Mucosa of stomach (tissue), 1 donor: ENCODE data around the gene CDH12.
"Not testable (repeated sequence)": the region's sequence is repeated elsewhere in the genome, so short reads cannot be mapped to it uniquely, and the experiment has no call there.

Source experiments
- H3K27me3 ChIP-seq: one replicate; pipeline ENCODE4 v1.7.0; 2013; ENCODE audit warnings: mild to moderate bottlenecking, low read length; ENCODE audit not compliant: control insufficient read depth, insufficient read depth
- H3K36me3 ChIP-seq: one replicate; pipeline ENCODE4 v1.7.0; 2013; ENCODE audit warnings: low read length; ENCODE audit not compliant: control insufficient read depth, insufficient read depth
- H3K4me1 ChIP-seq: one replicate; pipeline ENCODE4 v1.7.0; 2013; ENCODE audit warnings: mild to moderate bottlenecking, low read length; ENCODE audit not compliant: control insufficient read depth, insufficient read depth
- H3K4me3 ChIP-seq: one replicate; pipeline ENCODE4 v1.7.0; 2013; ENCODE audit warnings: low read length
- H3K9ac ChIP-seq: one replicate; pipeline ENCODE4 v1.7.0; 2013; ENCODE audit warnings: mild to moderate bottlenecking, low read length, moderate library complexity
- H3K9me3 ChIP-seq: one replicate; pipeline ENCODE4 v1.7.0; 2013; ENCODE audit warnings: mild to moderate bottlenecking, low read length, moderate library complexity; ENCODE audit not compliant: control insufficient read depth
- donor health status: Pancreatic carcinoma.

CDH12 gene

DNA sequence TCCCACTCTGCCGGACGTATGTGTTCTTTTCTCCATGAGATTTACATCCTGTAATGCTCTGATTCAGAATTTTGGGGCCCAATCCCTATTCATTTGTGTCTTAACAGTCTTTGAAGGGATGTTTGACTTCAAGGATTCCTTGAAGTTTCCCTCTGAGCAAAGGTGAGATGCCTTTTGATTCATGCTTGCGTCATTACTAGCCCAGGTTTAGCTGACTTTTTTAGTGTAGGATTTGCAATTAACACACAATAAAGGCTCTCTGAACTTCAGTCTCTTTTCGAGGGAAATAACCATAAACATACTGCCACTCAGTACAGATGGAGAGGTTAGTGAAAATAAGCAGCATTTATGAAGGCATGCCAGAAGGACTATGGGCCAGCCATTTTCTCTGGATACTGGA is 842.3 kb downstream of the CDH12 start:
- H3K36me3 ChIP-seq, H3K4me1 ChIP-seq, H3K9me3 ChIP-seq, H3K9ac ChIP-seq, H3K27me3 ChIP-seq, H3K4me3 ChIP-seq: not testable (repeated sequence)

DNA sequence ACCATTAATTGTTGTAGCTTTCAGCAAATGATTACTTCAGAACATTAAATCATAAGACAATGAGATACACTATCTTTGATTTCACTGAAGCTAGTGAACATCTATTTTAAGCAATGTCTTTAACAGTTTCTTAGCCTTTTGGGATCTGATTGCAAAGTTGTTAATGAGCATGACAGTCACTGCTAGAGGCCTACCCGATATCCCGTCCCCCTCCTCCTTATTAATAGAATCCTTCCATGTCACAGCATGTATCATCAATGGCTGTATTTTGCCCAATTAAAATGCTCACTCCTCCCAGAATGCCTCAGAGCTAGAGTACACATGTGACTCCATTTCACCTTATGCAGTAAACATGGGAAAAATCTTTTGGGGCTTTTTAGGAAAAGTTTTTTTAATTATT is 852.0 kb downstream of the CDH12 start:
- not testable (repeated sequence) for H3K4me1 ChIP-seq, H3K9me3 ChIP-seq, H3K9ac ChIP-seq, H3K4me3 ChIP-seq, H3K27me3 ChIP-seq, H3K36me3 ChIP-seq

DNA sequence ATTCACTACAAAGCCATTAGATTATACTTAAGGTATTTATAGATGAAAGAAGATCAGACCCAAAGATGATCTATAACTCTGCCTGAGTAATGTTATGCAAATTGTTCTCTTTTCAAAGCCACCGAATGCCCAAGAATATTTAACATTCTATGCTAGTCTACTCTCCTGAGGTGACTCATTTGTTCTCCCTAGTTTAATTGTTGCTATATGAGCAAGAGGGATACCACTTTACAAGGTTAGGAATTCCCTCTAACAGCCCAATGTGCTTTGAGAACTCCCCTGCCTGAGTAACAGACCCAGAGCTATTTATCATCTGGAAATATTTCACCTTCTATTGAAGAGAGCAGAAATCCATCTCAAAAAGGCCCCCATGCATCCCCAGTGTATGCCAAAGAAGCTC is 867.3 kb downstream of the CDH12 start:
- not testable (repeated sequence) for H3K9me3 ChIP-seq, H3K9ac ChIP-seq, H3K27me3 ChIP-seq, H3K4me3 ChIP-seq, H3K36me3 ChIP-seq, H3K4me1 ChIP-seq

DNA sequence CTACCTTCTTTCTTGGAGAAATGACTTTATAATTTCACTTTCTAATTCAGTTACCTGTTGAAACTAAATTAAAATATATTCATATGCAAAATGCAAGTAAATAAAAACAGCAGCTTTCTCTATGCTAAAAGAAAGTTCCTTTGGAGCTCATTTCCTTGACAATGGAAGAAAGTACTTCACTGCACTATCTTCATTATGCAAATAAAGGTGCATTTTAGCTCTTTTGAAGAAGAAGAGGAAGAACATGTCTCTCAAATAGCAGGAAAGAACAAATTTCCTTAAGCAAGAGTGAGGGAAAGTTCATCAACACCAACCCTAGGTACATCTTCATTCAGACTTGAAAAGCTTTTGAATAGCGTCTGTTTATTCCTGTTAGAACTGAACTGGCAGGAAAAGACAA is 901.6 kb downstream of the CDH12 start:
- not testable (repeated sequence) for H3K9ac ChIP-seq, H3K36me3 ChIP-seq, H3K4me1 ChIP-seq, H3K27me3 ChIP-seq, H3K4me3 ChIP-seq, H3K9me3 ChIP-seq

DNA sequence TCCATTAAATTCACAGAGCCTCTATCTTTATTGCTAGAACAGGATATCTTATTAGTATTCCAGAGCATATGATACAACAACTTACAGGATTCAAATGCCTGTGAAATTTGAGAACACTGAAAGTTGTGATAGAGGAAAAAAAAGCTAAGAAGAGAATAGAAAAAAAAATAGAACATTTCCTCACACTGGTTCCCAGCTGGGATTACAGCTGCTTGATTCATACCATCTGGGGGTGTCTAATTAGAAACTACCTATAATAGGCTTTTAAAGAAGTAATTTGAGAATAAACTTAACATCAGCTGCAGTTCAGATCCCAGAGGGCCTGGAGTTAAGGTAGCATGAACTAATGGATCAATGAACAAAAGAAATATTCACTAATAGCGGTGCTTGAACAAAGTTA is 922.0 kb downstream of the CDH12 start:
- Histone ChIP-seq H3K9me3 (no peaks in the 10 kb centered on the region), H3K4me1 (no peaks in the 10 kb centered on the region), H3K9ac (no peak overlapping the region), H3K4me3 (no peak overlapping the region), H3K27me3 (no peaks in the 10 kb centered on the region), H3K36me3 (no peaks in the 10 kb centered on the region)

DNA sequence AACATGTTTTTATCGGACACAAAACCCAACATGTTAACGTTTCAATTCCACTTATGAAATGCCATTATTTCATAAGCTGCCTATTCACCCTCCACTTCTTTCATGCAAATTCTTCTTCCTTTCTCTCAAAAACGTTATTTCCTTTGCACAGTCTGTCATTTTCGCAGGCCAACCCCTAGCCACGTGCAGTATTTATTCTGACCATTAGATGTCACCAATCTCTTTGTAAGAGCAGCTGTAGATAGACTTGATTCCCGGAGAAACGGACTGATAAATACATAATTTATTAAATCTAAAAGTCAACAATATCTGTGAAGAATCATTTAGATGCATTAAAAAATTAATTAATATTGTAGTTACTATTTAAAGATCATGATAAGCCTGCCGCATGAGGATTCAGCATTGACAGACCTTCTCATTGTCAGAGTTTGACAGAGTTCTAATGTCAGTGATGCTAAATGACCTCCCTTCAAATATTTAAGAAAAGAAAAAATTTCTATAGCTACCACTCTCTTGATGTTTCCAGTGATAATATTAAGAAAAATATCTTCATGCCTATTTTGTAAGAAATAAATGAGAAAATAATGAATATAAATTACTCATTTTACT is 933.6 kb downstream of the CDH12 start:
- no peak overlapping the region for H3K4me3 ChIP-seq
- no peak overlapping the region for H3K9ac ChIP-seq
- H3K9me3 ChIP-seq = no peaks in the 10 kb centered on the region
- no peaks in the 10 kb centered on the region for H3K27me3 ChIP-seq
- no peaks in the 10 kb centered on the region for H3K36me3 ChIP-seq
- no peaks in the 10 kb centered on the region for H3K4me1 ChIP-seq

DNA sequence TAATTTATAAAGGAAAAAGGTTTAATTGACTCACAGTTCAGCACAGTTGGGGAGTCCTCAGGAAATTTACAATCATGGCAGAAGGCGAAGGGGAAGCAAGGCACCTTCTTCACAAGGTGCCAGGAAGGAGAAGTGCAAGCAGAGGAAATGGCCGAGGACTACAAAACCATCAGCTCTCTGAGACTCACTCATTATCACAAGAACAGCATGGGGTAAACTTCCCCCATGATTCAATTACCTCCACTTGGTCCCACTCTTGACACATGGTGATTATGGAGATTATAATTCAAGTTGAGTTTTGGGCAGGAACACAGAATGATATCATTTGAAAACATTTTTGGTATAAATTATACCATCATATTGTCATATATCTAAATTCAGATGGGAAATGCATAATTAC is 934.7 kb downstream of the CDH12 start:
- Histone ChIP-seq H3K9me3 (no peaks in the 10 kb centered on the region), H3K9ac (no peak overlapping the region), H3K27me3 (no peaks in the 10 kb centered on the region), H3K4me1 (no peaks in the 10 kb centered on the region), H3K4me3 (no peak overlapping the region), H3K36me3 (no peaks in the 10 kb centered on the region)

DNA sequence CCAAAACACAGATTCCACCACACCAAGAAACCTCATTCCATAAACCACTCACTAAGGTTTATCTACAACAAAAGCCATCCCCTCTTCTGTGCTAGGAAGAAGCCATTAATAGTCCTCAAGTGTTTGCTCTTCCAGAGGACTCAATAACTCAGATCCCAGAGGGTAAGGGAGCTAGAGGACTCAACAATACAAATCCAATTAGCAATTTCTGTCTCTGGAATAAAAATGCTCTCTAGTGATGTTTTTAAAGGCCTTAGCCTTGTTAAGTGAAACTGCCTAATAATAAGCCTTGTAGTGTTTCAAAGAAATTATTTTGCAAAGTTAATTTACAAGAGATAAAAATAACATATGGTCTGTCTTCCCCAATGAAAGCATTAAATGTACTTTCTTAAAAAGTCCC is 942.4 kb downstream of the CDH12 start:
- no peaks in the 10 kb centered on the region for H3K4me1 ChIP-seq
- no peak overlapping the region for H3K9ac ChIP-seq
- no peaks in the 10 kb centered on the region for H3K27me3 ChIP-seq
- H3K4me3 ChIP-seq = no peak overlapping the region
- no peaks in the 10 kb centered on the region for H3K36me3 ChIP-seq
- no peaks in the 10 kb centered on the region for H3K9me3 ChIP-seq

DNA sequence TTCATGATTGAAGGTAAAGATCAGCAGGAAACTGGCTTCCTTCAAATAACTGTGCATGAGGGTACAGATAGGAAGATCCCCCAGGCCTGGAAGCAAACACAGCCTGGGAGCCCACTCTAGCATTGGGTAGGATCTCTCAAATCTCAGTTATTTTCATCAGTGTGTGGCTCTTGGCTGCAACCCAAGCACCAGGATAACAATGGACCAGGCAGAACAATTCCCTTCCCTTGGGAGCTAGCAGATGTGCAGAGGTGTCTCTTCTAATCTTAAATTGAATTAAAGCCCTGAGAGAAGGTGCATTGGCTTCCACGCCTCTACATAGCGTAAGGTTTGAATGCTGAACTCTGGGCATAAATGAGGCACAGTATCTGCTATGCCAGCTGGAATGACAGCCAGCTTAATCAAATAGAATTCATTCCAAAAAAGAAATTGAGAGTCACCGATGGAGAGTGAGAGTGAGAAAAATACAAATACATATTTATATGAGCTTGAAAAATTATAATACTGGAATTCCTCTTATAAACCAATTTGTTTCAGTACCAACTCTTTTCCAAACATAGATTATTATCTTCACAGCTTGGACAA is 957.3 kb downstream of the CDH12 start:
- Histone ChIP-seq H3K4me3 (no peak overlapping the region), H3K9me3 (no peaks in the 10 kb centered on the region), H3K36me3 (no peaks in the 10 kb centered on the region), H3K9ac (no peak overlapping the region), H3K4me1 (no peaks in the 10 kb centered on the region), H3K27me3 (no peaks in the 10 kb centered on the region)

DNA sequence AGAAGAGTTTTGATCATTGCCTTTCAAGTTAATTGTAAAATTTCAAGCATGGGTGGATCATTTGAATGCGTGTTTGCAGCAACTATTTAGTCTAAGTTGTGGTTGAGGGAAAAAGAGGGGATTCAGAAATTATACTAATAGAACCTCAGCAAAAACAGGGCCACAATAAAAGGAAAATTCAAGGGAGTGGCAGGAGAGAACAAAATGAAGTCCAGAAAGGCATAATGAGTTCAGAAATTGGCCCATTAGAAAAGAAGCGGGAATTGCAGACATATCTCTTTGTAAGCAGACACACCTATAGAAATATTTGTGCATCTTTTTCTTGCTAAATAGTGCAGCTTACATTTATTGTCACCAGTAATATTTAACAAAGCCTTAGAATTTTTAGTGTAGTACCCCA is 960.0 kb downstream of the CDH12 start:
- H3K9me3 ChIP-seq = no peaks in the 10 kb centered on the region
- H3K4me3 ChIP-seq = no peak overlapping the region
- H3K27me3 ChIP-seq = no peaks in the 10 kb centered on the region
- no peaks in the 10 kb centered on the region for H3K36me3 ChIP-seq
- no peak overlapping the region for H3K9ac ChIP-seq
- no peaks in the 10 kb centered on the region for H3K4me1 ChIP-seq

DNA sequence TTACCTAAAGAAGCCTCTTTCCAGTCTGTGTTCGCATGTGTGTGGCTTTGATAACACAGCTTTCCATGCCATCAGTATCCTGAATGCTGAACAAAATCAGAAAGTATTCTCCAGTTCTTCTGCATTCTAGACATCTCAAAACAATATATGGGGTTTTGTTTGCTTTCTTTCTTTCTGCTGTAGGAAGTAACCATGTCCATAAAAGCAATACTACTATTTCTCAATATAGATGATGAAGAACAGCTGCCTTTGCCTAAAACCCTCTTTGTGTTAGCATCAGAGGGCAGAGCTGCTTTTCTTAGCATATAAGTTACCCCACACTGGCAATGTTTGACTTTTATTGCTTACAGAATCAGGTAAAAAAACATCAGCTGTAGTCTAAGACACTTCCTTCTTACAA is 963.6 kb downstream of the CDH12 start:
- Histone ChIP-seq H3K27me3 (no peaks in the 10 kb centered on the region), H3K36me3 (no peaks in the 10 kb centered on the region), H3K4me1 (no peaks in the 10 kb centered on the region), H3K9me3 (no peaks in the 10 kb centered on the region), H3K9ac (no peak overlapping the region), H3K4me3 (no peak overlapping the region)

DNA sequence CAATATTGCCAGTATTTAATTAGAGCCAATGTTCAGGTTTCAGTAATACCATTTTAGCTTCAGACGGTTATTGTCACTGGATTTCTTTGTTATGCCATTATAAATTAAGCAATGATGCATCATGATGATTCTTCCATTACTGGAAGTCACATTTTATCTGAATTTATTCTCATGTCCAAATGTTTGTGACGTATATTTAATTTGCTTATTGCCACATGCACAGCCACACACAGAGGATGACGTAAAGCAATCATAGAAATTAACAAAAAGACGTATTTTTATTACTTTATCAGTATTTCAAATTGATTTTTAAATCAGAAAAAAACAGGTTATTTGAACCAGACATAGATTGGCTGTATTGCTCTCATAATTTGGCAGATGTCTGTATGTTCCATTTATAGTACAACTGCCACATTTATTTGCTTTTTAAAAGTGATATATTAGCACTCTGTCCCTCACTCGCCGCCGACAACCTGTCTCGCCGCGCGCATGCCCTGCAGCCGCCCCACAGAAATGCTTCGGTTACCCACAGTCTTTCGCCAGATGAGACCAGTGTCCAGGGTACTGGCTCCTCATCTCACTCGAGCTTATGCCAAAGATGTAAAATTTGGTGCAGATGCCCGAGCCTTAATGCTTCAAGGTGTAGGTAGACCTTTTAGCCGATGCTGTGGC is 970.9 kb downstream of the CDH12 start:
- H3K9ac ChIP-seq = no peak overlapping the region
- H3K4me3 ChIP-seq = no peak overlapping the region
- no peaks in the 10 kb centered on the region for H3K9me3 ChIP-seq
- no peaks in the 10 kb centered on the region for H3K4me1 ChIP-seq
- H3K36me3 ChIP-seq = no peaks in the 10 kb centered on the region
- H3K27me3 ChIP-seq = no peaks in the 10 kb centered on the region
